Activated B cell treated with CpG ODN at 0.5 μM for 24 hours (primary cell): ENCODE results near the gene SIPA1. TPM values are rescaled to one million over a fixed set of nuclear protein-coding genes. Genes with fewer than 3 reads are reported as not detected.

Experiments used
- ATAC-seq: fragments of 200-7000 bp; cut with Tn5 transposase; one replicate; pipeline ENCODE4 v1.10.0; 2021; ENCODE audit warnings: low read depth, mild to moderate bottlenecking, moderate library complexity
- CTCF ChIA-PET: fragments of 350-600 bp; sonication (Branson Sonifier 250); formaldehyde crosslinking; loops from one replicate; lab custom pipeline; 2021; ENCODE audit warnings: antibody characterized with exemption; lab: Charles Lee
- POLR2A ChIA-PET: fragments of 350-600 bp; sonication (Branson Sonifier 250); formaldehyde crosslinking; loops from one replicate; lab custom pipeline; 2021; ENCODE audit warnings: antibody characterized with exemption; lab: Charles Lee
- DNase-seq: peaks from one replicate; pipeline ENCODE4 v3.0.0; 2022
- H3K27ac Mint-ChIP-seq: one replicate; pipeline ENCODE4 v1.8.0; 2020; ENCODE audit warnings: mixed read lengths
- H3K27me3 Mint-ChIP-seq: one replicate; pipeline ENCODE4 v1.8.0; 2021; ENCODE audit warnings: mixed read lengths
- H3K36me3 Mint-ChIP-seq: one replicate; pipeline ENCODE4 v1.8.0; 2021; ENCODE audit warnings: low read depth, mixed read lengths
- H3K4me1 Mint-ChIP-seq: one replicate; pipeline ENCODE4 v1.8.0; 2021; ENCODE audit warnings: mixed read lengths
- H3K4me3 Mint-ChIP-seq: one replicate; pipeline ENCODE4 v1.8.0; 2020; ENCODE audit warnings: mild to moderate bottlenecking, mixed read lengths
- H3K9me3 Mint-ChIP-seq: one replicate; pipeline ENCODE4 v1.8.0; 2020; ENCODE audit warnings: mixed read lengths
- intact Hi-C: fragments of 100-400 bp; cut with micrococcal nuclease; formaldehyde crosslinking; loops from one replicate; pipeline ENCODE4 v1.15.1; 2024
- total RNA-seq: library from RNA; stranded (reverse); gene quantifications from 2 replicates; pipeline ENCODE4 v1.2.3, GENCODE V29; 2022
- TF ChIP-seq, protein P1 (sequence below): fragments of 200-600 bp; IDR thresholded peaks from one replicate; pipeline ENCODE4 v1.8.0; 2022; ENCODE audit warnings: antibody characterized with exemption, mild to moderate bottlenecking

The SIPA1 gene
- total RNA-seq, 1 donor from 2014 or later: 252 TPM

DNA sequence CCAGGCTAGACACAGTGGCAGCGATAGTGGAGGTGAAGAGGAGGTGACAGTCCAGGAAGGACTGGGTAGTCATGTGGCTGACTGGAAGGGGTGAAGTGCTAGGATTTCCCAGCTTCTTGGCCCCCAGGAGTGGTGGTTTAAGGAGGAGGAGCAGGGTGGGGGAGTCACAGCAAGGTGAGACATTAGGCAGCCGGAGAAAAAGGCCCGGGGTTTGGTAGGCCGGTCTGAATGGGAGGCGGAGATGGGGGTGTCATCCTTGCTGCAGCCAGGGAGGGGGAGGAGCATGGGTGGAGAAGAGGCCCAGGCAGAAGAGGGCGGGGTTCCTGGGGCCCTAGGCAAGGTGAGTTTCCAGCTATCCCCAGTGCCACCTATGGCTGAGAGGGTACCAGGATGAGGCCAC, 6.1 kb downstream of the SIPA1 start:
- ChIA-PET POLR2A (interaction anchor here (0.9 to 16.1 kb wide), 4 partner anchors 11 to 68 kb away, joined by 4 to 617 read pairs (median 5); partner anchors contain the start of genes EHBP1L1 and RELA), CTCF (no interaction called here)
- peak overlapping the region; percentile 68 for H3K27ac Mint-ChIP-seq
- H3K36me3 Mint-ChIP-seq: peaks cover 65% of the 10 kb centered on the region
- H3K9me3 Mint-ChIP-seq: no peaks in the 10 kb centered on the region
- intact Hi-C loops: no loop called here
- TF ChIP-seq, protein P1, sequence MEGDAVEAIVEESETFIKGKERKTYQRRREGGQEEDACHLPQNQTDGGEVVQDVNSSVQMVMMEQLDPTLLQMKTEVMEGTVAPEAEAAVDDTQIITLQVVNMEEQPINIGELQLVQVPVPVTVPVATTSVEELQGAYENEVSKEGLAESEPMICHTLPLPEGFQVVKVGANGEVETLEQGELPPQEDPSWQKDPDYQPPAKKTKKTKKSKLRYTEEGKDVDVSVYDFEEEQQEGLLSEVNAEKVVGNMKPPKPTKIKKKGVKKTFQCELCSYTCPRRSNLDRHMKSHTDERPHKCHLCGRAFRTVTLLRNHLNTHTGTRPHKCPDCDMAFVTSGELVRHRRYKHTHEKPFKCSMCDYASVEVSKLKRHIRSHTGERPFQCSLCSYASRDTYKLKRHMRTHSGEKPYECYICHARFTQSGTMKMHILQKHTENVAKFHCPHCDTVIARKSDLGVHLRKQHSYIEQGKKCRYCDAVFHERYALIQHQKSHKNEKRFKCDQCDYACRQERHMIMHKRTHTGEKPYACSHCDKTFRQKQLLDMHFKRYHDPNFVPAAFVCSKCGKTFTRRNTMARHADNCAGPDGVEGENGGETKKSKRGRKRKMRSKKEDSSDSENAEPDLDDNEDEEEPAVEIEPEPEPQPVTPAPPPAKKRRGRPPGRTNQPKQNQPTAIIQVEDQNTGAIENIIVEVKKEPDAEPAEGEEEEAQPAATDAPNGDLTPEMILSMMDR: no peak
- ATAC-seq (no peak), DNase-seq (no peak)
- peaks cover 49% of the 10 kb centered on the region for H3K4me1 Mint-ChIP-seq
- no peaks in the 10 kb centered on the region for H3K27me3 Mint-ChIP-seq
- H3K4me3 Mint-ChIP-seq: no peak overlapping the region

DNA sequence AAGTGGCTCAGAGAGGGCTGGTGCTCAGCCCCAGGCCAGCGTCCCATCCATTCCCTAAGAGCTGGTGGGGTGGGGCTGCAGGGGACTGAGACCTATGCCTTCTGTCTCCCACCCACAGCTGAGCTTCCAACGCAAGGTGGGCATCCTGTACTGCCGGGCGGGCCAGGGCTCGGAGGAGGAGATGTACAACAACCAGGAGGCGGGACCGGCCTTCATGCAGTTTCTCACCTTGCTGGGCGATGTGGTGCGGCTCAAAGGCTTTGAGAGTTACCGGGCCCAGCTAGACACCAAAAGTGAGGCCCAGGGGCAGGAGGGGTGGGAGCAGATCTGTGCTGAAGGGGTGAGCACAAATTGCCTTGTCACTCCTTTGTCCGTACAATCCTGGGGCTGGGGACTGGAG, 6.9 kb downstream of the SIPA1 start:
- H3K27me3 Mint-ChIP-seq: no peaks in the 10 kb centered on the region
- ATAC-seq (no peak), DNase-seq (no peak)
- TF ChIP-seq, protein P1: no peak
- no peak overlapping the region for H3K4me3 Mint-ChIP-seq
- intact Hi-C loops: no loop called here
- H3K36me3 Mint-ChIP-seq: peaks cover 67% of the 10 kb centered on the region
- no peak overlapping the region for H3K27ac Mint-ChIP-seq
- H3K9me3 Mint-ChIP-seq: no peaks in the 10 kb centered on the region
- ChIA-PET CTCF (no interaction called here), POLR2A (interaction anchor here (0.9 to 16.1 kb wide), 4 partner anchors 12 to 69 kb away, joined by 4 to 617 read pairs (median 5); partner anchors contain the start of genes EHBP1L1 and RELA)
- peaks cover 42% of the 10 kb centered on the region for H3K4me1 Mint-ChIP-seq

DNA sequence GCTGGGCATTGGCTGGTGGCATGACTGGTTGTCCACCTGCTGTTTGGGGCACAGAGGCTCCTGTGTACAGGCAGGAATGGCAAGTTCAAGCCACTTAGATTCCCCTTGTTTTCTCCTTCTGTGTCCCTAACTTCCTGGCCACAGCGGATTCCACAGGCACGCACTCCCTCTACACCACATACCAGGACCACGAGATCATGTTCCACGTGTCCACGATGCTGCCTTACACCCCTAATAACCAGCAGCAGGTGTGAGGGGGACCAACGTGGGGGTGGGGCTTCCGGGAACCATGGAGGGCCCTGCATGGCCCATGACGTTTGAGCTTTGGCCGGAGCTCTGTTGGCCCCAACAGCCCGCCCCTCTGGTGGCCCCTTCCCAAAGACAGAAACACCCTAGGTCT, 7.8 kb downstream of the SIPA1 start:
- peaks cover 72% of the 10 kb centered on the region for H3K36me3 Mint-ChIP-seq
- intact Hi-C loops: no loop called here

DNA sequence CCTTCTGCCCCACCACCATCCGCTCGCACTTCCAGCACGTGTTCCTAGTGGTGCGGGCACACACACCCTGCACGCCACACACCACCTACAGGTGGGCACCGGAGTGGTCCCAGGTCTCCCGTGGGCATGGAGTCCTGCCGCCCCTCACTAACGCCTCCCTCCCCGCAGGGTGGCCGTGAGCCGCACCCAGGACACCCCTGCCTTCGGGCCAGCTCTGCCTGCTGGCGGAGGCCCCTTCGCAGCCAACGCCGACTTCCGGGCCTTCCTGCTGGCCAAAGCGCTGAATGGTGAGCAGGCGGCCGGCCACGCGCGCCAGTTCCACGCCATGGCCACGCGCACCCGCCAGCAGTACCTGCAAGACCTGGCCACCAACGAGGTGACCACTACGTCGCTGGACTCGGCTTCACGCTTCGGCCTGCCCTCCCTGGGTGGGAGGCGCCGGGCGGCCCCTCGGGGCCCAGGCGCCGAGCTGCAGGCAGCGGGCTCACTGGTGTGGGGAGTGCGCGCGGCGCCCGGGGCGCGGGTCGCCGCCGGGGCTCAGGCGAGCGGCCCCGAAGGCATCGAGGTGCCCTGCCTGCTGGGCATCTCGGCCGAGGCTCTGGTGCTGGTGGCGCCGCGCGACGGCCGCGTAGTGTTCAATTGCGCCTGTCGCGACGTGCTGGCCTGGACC, 8.5 kb downstream of the SIPA1 start:
- intact Hi-C loops: no loop called here
- Mint-ChIP-seq H3K4me3 (no peak overlapping the region), H3K27me3 (no peaks in the 10 kb centered on the region), H3K27ac (no peak overlapping the region), H3K9me3 (no peaks in the 10 kb centered on the region), H3K4me1 (peaks cover 42% of the 10 kb centered on the region), H3K36me3 (peaks cover 76% of the 10 kb centered on the region)
- TF ChIP-seq, protein P1: no peak
- no peak for ATAC-seq
- DNase-seq: no peak
- CTCF ChIA-PET: no interaction called here
- POLR2A ChIA-PET: interaction anchor here (1.0 to 16.1 kb wide), 2 partner anchors 11 to 66 kb away, joined by 3 to 617 read pairs; partner anchors contain the start of genes KAT5 and RELA

More for the DNA sequence above, 7.8 kb downstream of the SIPA1 start:
- no peak for DNase-seq
- POLR2A ChIA-PET: interaction anchor here (1.0 to 16.1 kb wide), 2 partner anchors 12 to 67 kb away, joined by 3 to 617 read pairs; partner anchors contain the start of genes KAT5 and RELA
- Mint-ChIP-seq H3K4me1 (peaks cover 39% of the 10 kb centered on the region), H3K9me3 (no peaks in the 10 kb centered on the region), H3K27me3 (no peaks in the 10 kb centered on the region), H3K27ac (no peak overlapping the region), H3K4me3 (no peak overlapping the region)
- ATAC-seq: no peak
- CTCF ChIA-PET: no interaction called here
- TF ChIP-seq, protein P1: no peak

DNA sequence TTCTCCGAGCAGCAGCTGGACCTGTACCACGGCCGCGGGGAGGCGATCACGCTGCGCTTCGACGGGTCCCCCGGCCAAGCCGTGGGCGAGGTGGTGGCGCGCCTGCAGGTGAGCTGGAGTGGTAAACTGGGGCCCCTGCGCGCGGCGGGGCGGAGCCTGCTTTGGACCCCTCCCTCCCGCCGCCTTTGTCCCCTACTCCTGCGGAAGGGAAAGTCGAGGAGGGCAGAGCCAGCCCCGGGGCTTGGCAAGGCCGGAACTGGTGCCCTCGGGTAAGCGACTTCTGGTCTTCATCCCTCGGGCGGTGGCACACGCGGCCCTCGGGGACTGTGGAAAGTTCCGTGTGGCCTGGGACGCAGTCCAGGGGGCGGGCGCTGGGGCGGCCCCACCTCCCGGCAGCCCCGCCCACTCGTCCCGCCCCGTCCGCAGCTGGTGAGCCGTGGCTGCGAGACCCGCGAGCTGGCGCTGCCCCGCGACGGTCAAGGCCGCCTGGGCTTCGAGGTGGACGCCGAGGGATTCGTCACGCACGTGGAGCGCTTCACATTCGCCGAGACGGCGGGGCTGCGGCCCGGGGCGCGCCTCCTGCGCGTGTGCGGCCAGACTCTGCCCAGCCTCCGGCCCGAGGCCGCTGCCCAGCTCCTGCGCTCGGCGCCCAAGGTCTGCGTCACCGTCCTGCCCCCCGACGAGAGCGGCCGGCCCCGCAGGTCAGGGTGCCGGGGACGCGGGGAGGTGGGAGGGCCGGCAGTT, 9.2 kb downstream of the SIPA1 start:
- no peaks in the 10 kb centered on the region for H3K9me3 Mint-ChIP-seq
- intact Hi-C loops: no loop called here
- DNase-seq (no peak), ATAC-seq (no peak)
- CTCF ChIA-PET: no interaction called here
- H3K27me3 Mint-ChIP-seq: no peaks in the 10 kb centered on the region
- no peak overlapping the region for H3K27ac Mint-ChIP-seq
- no peak overlapping the region for H3K4me3 Mint-ChIP-seq
- POLR2A ChIA-PET: no interaction called here
- TF ChIP-seq, protein P1: no peak
- H3K4me1 Mint-ChIP-seq: peaks cover 42% of the 10 kb centered on the region
- H3K36me3 Mint-ChIP-seq: peaks cover 77% of the 10 kb centered on the region
